Type B pancreatic cell (in vitro differentiated cells): ENCODE measurements around the gene FOXL2. TPM values are rescaled to one million over a fixed set of nuclear protein-coding genes. Genes with fewer than 3 reads are reported as not detected.

Source experiments
- DNase-seq: peaks from one replicate; pipeline ENCODE4 v3.0.0; 2021; ENCODE audit warnings: mixed read lengths; ENCODE audit not compliant: unreplicated experiment; ENCODE audit errors: extremely low spot score
- H3K27ac Mint-ChIP-seq: 2 replicates; pipeline ENCODE4 v1.8.0; 2021; ENCODE audit warnings: mild to moderate bottlenecking, mixed read lengths
- H3K27me3 Mint-ChIP-seq: 2 replicates; pipeline ENCODE4 v1.8.0; 2021; ENCODE audit warnings: mixed read lengths
- H3K36me3 Mint-ChIP-seq: 2 replicates; pipeline ENCODE4 v1.8.0; 2021; ENCODE audit warnings: mixed read lengths
- H3K4me1 Mint-ChIP-seq: one replicate; pipeline ENCODE4 v1.8.0; 2021; ENCODE audit warnings: mixed read lengths; ENCODE audit not compliant: unreplicated experiment
- H3K4me3 Mint-ChIP-seq: 2 replicates; pipeline ENCODE4 v1.8.0; 2021; ENCODE audit warnings: mild to moderate bottlenecking, mixed read lengths
- H3K9me3 Mint-ChIP-seq: 2 replicates; pipeline ENCODE4 v1.8.0; 2021; ENCODE audit warnings: mixed read lengths
- total RNA-seq: library from RNA; stranded (reverse); gene quantifications from 2 replicates; pipeline ENCODE4 v1.2.1, GENCODE V29; 2021; ENCODE audit warnings: low replicate concordance
- TF ChIP-seq, protein P1 (sequence below): fragments of 200-600 bp; sonication (generic); conservative IDR thresholded peaks from 2 replicates; pipeline ENCODE4 v1.5.0; 2021; ENCODE audit warnings: antibody characterized with exemption, mild to moderate bottlenecking

Gene FOXL2
- total RNA-seq, 1 donor from 2014 or later = 0.75 TPM

DNA sequence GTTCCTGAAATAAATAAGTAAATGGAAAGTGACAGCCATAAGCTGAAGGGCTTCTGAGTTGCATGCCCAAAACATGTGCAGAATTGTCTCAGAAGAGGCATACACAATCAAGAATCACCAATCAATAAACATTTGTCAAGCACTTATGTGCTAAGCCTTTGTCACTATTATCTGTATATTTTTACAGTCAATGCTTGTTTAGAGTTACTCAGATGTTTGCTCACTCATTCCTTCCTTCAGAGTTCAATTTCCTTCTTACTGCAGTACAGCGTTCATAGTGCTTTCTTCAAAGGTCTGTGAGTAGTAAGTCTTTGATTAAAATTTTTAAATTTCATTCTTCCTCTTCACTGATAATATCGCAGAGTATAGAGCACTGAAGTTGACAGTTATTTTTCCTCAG is 17.3 kb upstream of the FOXL2 start:
- DNase-seq = no peak
- Mint-ChIP-seq H3K9me3 (peaks cover 11% of the 10 kb centered on the region), H3K27ac (no peak overlapping the region), H3K4me3 (no peak overlapping the region), H3K27me3 (peaks cover 61% of the 10 kb centered on the region), H3K36me3 (no peaks in the 10 kb centered on the region), H3K4me1 (no peaks in the 10 kb centered on the region)
- TF ChIP-seq, protein P1, sequence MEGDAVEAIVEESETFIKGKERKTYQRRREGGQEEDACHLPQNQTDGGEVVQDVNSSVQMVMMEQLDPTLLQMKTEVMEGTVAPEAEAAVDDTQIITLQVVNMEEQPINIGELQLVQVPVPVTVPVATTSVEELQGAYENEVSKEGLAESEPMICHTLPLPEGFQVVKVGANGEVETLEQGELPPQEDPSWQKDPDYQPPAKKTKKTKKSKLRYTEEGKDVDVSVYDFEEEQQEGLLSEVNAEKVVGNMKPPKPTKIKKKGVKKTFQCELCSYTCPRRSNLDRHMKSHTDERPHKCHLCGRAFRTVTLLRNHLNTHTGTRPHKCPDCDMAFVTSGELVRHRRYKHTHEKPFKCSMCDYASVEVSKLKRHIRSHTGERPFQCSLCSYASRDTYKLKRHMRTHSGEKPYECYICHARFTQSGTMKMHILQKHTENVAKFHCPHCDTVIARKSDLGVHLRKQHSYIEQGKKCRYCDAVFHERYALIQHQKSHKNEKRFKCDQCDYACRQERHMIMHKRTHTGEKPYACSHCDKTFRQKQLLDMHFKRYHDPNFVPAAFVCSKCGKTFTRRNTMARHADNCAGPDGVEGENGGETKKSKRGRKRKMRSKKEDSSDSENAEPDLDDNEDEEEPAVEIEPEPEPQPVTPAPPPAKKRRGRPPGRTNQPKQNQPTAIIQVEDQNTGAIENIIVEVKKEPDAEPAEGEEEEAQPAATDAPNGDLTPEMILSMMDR = no peak

DNA sequence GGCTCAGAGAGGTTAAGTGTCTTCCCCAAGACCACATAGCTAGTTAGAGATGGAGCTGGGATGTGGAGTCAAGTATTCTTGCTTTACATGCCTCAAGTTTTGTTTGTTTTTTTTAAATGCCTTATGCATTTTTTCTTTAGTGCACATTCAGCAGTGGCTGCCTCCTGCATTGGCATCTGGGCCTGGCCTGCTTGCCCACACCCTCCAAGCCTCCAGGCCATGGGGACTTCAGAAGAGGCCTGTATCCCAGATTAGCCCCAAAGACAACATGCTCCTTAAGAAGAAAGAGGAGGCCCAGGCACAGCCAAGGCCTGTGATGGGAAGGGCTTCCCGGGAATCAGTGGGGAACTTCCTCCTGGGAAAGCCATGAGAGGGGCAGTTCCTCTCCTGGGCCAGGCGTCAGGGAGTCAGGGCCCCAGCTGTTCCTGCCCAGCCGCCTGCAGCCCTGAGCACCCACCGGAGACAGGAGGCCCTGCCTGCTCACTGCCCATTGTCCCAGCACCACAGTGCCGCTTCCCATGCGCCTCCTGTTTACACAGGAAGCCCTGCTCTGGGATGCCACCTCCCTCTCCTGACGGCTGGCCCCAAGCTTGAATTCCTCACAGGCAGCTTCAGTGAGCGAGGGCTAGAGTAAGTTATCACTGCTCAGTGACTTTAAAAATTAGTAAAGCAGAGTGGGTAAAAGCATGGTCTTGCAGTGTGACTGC is 16.1 kb upstream of the FOXL2 start:
- TF ChIP-seq, protein P1 = no peak
- DNase-seq = no peak
- no peak overlapping the region for H3K4me3 Mint-ChIP-seq
- no peaks in the 10 kb centered on the region for H3K4me1 Mint-ChIP-seq
- no peak overlapping the region for H3K27ac Mint-ChIP-seq
- H3K9me3 Mint-ChIP-seq = peaks cover 11% of the 10 kb centered on the region
- no peaks in the 10 kb centered on the region for H3K36me3 Mint-ChIP-seq
- peaks cover 64% of the 10 kb centered on the region for H3K27me3 Mint-ChIP-seq

DNA sequence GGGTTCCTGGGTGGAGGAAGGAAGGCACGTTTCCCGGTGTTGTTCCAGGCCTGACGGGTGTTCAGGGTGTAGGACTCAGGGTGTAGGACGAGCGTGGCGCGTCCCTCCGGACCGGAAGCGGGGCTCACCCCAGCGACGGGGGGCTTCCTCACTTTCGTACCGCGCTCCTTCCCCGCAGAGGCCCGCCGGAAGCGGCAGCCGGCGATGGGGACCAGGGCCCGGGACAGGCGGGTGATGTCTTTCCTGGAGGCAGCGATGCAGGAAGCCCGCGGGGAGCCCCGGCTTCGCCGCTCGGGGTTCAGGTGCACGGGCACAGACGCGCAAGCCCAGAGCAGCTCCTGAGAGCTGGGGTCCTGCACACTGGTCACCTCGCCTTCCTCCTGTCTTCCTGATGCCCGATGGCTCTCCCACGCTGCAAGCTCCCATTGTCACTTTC is 13.5 kb upstream of the FOXL2 start:
- H3K27me3 Mint-ChIP-seq = peaks cover 70% of the 10 kb centered on the region
- peaks cover 7% of the 10 kb centered on the region for H3K9me3 Mint-ChIP-seq
- TF ChIP-seq, protein P1 = no peak
- no peak overlapping the region for H3K27ac Mint-ChIP-seq
- H3K4me3 Mint-ChIP-seq = no peak overlapping the region
- H3K36me3 Mint-ChIP-seq = no peaks in the 10 kb centered on the region
- no peaks in the 10 kb centered on the region for H3K4me1 Mint-ChIP-seq
- no peak for DNase-seq

DNA sequence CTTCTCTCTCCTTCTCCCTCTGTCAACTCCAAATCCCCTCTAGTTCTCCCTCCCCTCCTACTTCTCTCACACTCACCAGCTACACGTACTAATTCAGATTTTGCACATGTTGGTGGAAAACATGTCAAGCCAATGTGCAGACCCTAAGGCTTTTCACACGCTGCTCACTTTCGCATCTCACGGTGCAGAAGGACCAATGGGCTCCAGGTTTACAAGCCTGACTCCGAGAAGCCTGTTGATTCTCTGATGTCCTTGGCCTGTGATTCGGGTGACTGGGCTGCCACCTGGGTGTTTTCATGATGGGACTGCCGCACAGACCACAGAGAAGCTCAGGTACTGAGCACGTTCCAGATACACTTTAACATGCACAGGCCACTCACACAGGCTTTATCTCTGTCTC is 3.8 kb upstream of the FOXL2 start:
- peak overlapping the region; percentile 73 for H3K4me3 Mint-ChIP-seq
- no peak for DNase-seq
- TF ChIP-seq, protein P1 = no peak
- no peaks in the 10 kb centered on the region for H3K9me3 Mint-ChIP-seq
- no peak overlapping the region for H3K27ac Mint-ChIP-seq
- no peaks in the 10 kb centered on the region for H3K36me3 Mint-ChIP-seq
- peaks cover 9% of the 10 kb centered on the region for H3K4me1 Mint-ChIP-seq
- H3K27me3 Mint-ChIP-seq = peaks cover 91% of the 10 kb centered on the region

- no peaks in the 10 kb centered on the region for H3K9me3 Mint-ChIP-seq
- H3K27ac Mint-ChIP-seq = no peak overlapping the region
- H3K27me3 Mint-ChIP-seq = peaks cover 88% of the 10 kb centered on the region
- H3K36me3 Mint-ChIP-seq = no peaks in the 10 kb centered on the region
- DNase-seq = no peak
- H3K4me3 Mint-ChIP-seq = peak overlapping the region; percentile 73
- peaks cover 10% of the 10 kb centered on the region for H3K4me1 Mint-ChIP-seq
- TF ChIP-seq, protein P1 = no peak
Observed at GRCh38 chr3:138950006-138950644, 3.2 kb upstream of the FOXL2 start.
